GM23338 (cell line): ENCODE results near the gene LRRC3. TPM values are rescaled to one million over a fixed set of nuclear protein-coding genes. Genes with fewer than 3 reads are reported as not detected.
"Not testable (repeated sequence)": the region's sequence is repeated elsewhere in the genome, so short reads cannot be mapped to it uniquely, and the experiment has no call there.

ENCODE experiments used
- ATAC-seq: fragments of 200-7000 bp; cut with Tn5 transposase; 3 replicates; pipeline ENCODE4 v1.9.1; 2020
- DNase-seq: peaks from one replicate; pipeline ENCODE4 v3.0.0-alpha.2; 2015; ENCODE audit warnings: low spot score
- H2AFZ ChIP-seq: fragments of 200-600 bp; sonication (generic); 2 replicates; pipeline ENCODE4 v1.8.0; 2016; ENCODE audit warnings: antibody characterized with exemption, mild to moderate bottlenecking, moderate library complexity
- H3F3A ChIP-seq: fragments of 200-600 bp; sonication (generic); replicated peaks from 2 replicates; pipeline ENCODE4 v1.8.0; 2017; ENCODE audit warnings: antibody characterized with exemption, mixed run types, low read depth
- H3K27ac ChIP-seq: fragments of 200-600 bp; sonication (generic); 2 replicates; pipeline ENCODE4 v1.6.1; 2016; ENCODE audit warnings: low read depth
- H3K27me3 ChIP-seq: fragments of 200-600 bp; sonication (generic); 2 replicates; pipeline ENCODE4 v1.8.0; 2016; ENCODE audit warnings: mild to moderate bottlenecking, mixed run types, moderate library complexity; ENCODE audit not compliant: insufficient read depth
- H3K36me3 ChIP-seq: fragments of 200-600 bp; sonication (generic); 2 replicates; pipeline ENCODE4 v1.8.0; 2016; ENCODE audit warnings: mild to moderate bottlenecking; ENCODE audit not compliant: insufficient read depth
- H3K4me1 ChIP-seq: fragments of 200-600 bp; sonication (generic); 2 replicates; pipeline ENCODE4 v1.8.0; 2016; ENCODE audit warnings: mild to moderate bottlenecking, moderate library complexity; ENCODE audit not compliant: insufficient read depth
- H3K4me2 ChIP-seq: fragments of 200-600 bp; sonication (generic); 2 replicates; pipeline ENCODE4 v1.7.1; 2017; ENCODE audit warnings: mixed run types
- H3K4me3 ChIP-seq: fragments of 200-600 bp; sonication (generic); 2 replicates; pipeline ENCODE4 v1.6.1; 2016; ENCODE audit warnings: mixed run types
- H3K79me2 ChIP-seq: fragments of 200-600 bp; sonication (generic); replicated peaks from 2 replicates; pipeline ENCODE4 v1.8.0; 2017; ENCODE audit warnings: mild to moderate bottlenecking; ENCODE audit not compliant: insufficient read depth
- H3K9me2 ChIP-seq: fragments of 200-600 bp; sonication (generic); 2 replicates; pipeline ENCODE4 v1.8.0; 2017; ENCODE audit not compliant: insufficient read depth
- H4K20me1 ChIP-seq: fragments of 200-600 bp; sonication (generic); replicated peaks from 2 replicates; pipeline ENCODE4 v1.8.0; 2017; ENCODE audit warnings: mild to moderate bottlenecking; ENCODE audit not compliant: insufficient read depth
- H3K27ac Mint-ChIP-seq: 2 replicates; pipeline ENCODE4 v1.8.0; 2020; ENCODE audit warnings: inconsistent platforms, mild to moderate bottlenecking, moderate library complexity, mixed read lengths
- H3K27me3 Mint-ChIP-seq: 3 replicates; pipeline ENCODE4 v1.8.0; 2022; ENCODE audit warnings: low read depth, mild to moderate bottlenecking, moderate library complexity, mixed read lengths, inconsistent platforms; ENCODE audit not compliant: insufficient read depth, poor library complexity
- H3K36me3 Mint-ChIP-seq: 3 replicates; pipeline ENCODE4 v1.8.0; 2021; ENCODE audit warnings: low read depth, mild to moderate bottlenecking, inconsistent platforms, moderate library complexity, mixed read lengths
- H3K4me1 Mint-ChIP-seq: 3 replicates; pipeline ENCODE4 v1.8.0; 2020; ENCODE audit warnings: mild to moderate bottlenecking, inconsistent platforms, mixed read lengths
- H3K4me3 Mint-ChIP-seq: 3 replicates; pipeline ENCODE4 v1.8.0; 2021; ENCODE audit warnings: moderate library complexity, mild to moderate bottlenecking, inconsistent platforms, mixed read lengths
- H3K9me3 Mint-ChIP-seq: 3 replicates; pipeline ENCODE4 v1.8.0; 2020; ENCODE audit warnings: moderate library complexity, mild to moderate bottlenecking, inconsistent platforms, mixed read lengths
- CREB1 ChIP-seq: fragments of 250-450 bp; sonication (Bioruptor Pico); IDR thresholded peaks from 2 replicates; pipeline ENCODE4 v1.5.0; 2020; ENCODE audit warnings: low read depth, mild to moderate bottlenecking, moderate library complexity
- CTCF ChIP-seq, 2 experiments: fragments of 200-600 bp in 1 of 2; sonication (generic) in 1 of 2; conservative IDR thresholded peaks; 2 replicates each; pipeline versions ENCODE4 v1.5.1 to v1.6.1; 2016 to 2017; ENCODE audit warnings: antibody characterized with exemption in 2 of 2, low read depth in 2 of 2, mild to moderate bottlenecking in 2 of 2, moderate library complexity in 1 of 2
- EZH2 ChIP-seq: fragments of 200-600 bp; sonication (generic); IDR thresholded peaks from one replicate; pipeline ENCODE4 v1.8.0; 2017; ENCODE audit warnings: antibody characterized with exemption, mild to moderate bottlenecking, low read depth; ENCODE audit not compliant: unreplicated experiment
- EZH2phosphoT487 ChIP-seq: fragments of 200-600 bp; sonication (generic); IDR thresholded peaks from one replicate; pipeline ENCODE4 v1.8.1; 2018; ENCODE audit warnings: antibody characterized with exemption; ENCODE audit not compliant: unreplicated experiment
- JUNB ChIP-seq: IDR thresholded peaks from one replicate; pipeline ENCODE4 v1.6.1; 2016; ENCODE audit warnings: antibody characterized with exemption; ENCODE audit not compliant: unreplicated experiment
- NANOG ChIP-seq: IDR thresholded peaks from 2 replicates; pipeline ENCODE4 v1.6.1; 2016; ENCODE audit warnings: antibody characterized with exemption, borderline replicate concordance
- POLR2AphosphoS5 ChIP-seq: IDR thresholded peaks from 2 replicates; pipeline ENCODE4 v1.6.1; 2016; ENCODE audit warnings: antibody characterized with exemption, low read depth
- ZNF114 ChIP-seq: fragments of 250-450 bp; sonication (Bioruptor Pico); IDR thresholded peaks from 2 replicates; pipeline ENCODE4 v1.5.0; 2020; ENCODE audit warnings: mild to moderate bottlenecking, moderate library complexity
- ZNF331 ChIP-seq: fragments of 250-450 bp; sonication (Bioruptor Pico); IDR thresholded peaks from 2 replicates; pipeline ENCODE4 v1.5.0; 2020; ENCODE audit warnings: low read depth, mild to moderate bottlenecking, moderate library complexity
- polyA plus RNA-seq: library from polyadenylated mRNA; unstranded; fragments of >200 nt; fragmentation: Nextera tagmentation; extraction: Ambion mirVana; gene quantifications from 2 replicates; pipeline ENCODE4 v1.2.1, GENCODE V29; 2016
- total RNA-seq: library from RNA; depleted of rRNA; stranded (reverse); fragments of >200 nt; shearing (Covaris generic); gene quantifications from 2 replicates; pipeline ENCODE4 v1.2.3, GENCODE V29; 2014
- TF ChIP-seq, protein P1 (sequence below): fragments of 250-450 bp; sonication (Bioruptor Pico); IDR thresholded peaks from 2 replicates; pipeline ENCODE4 v1.5.0; 2020; ENCODE audit warnings: mild to moderate bottlenecking, moderate library complexity

LRRC3 gene
- total and polyA plus RNA-seq, 2 experiments from 2014 or later: 0.95 to 6.8 TPM

GRCh38 chr21:44479556-44480199 lies 24.4 kb downstream of the LRRC3 start:
- not testable (repeated sequence) for H3K36me3 Mint-ChIP-seq, DNase-seq, H3K79me2 ChIP-seq, H3K27me3 Mint-ChIP-seq, H3K9me3 Mint-ChIP-seq, H3K36me3 ChIP-seq, H3K27ac Mint-ChIP-seq, H3K4me1 Mint-ChIP-seq, H3K9me2 ChIP-seq, H3F3A ChIP-seq, H4K20me1 ChIP-seq, H3K4me1 ChIP-seq, H3K4me2 ChIP-seq, H2AFZ ChIP-seq, H3K4me3 Mint-ChIP-seq, H3K27ac ChIP-seq, H3K4me3 ChIP-seq, H3K27me3 ChIP-seq
- peak; percentile 42 for ATAC-seq
- peak; percentile 72 for TF ChIP-seq CREB1
- peak; percentile 64 to 66 for TF ChIP-seq CTCF (conservative IDR thresholded peaks at IDR 0.05; ENCODE audit: low read depth in 2 of 2)

- Histone ChIP-seq H3K9me2 (no peaks in the 10 kb centered on the region), H3F3A (no peaks in the 10 kb centered on the region), H4K20me1 (no peaks in the 10 kb centered on the region), H3K4me2 (no peak overlapping the region), H3K27me3 (no peaks in the 10 kb centered on the region), H2AFZ (no peak overlapping the region), H3K27ac (no peak overlapping the region), H3K36me3 (no peaks in the 10 kb centered on the region), H3K4me3 (no peak overlapping the region), H3K4me1 (peaks cover 6% of the 10 kb centered on the region; the same call in 1 of the 2 replicates), H3K79me2 (no peaks in the 10 kb centered on the region)
- ATAC-seq (peak; percentile 43), DNase-seq (no peak)
- Mint-ChIP-seq H3K27ac (no peak overlapping the region; the same call in 1 of the 2 replicates), H3K36me3 (no peaks in the 10 kb centered on the region; the same call in 2 of the 3 replicates), H3K9me3 (peaks cover 8% of the 10 kb centered on the region; the same call in 2 of the 3 replicates), H3K27me3 (peaks cover 2% of the 10 kb centered on the region), H3K4me3 (no peak overlapping the region), H3K4me1 (peaks cover 12% of the 10 kb centered on the region)
- TF ChIP-seq POLR2AphosphoS5 (no peak), EZH2phosphoT487 (no peak), EZH2 (no peak), JUNB (no peak), NANOG (no peak), ZNF331 (CRISPR knock-in tag) (no peak), CTCF (conservative IDR thresholded peaks at IDR 0.05; ENCODE audit: low read depth in 2 of 2) (no peak), ZNF114 (CRISPR knock-in tag) (no peak)
- TF ChIP-seq, protein P1, sequence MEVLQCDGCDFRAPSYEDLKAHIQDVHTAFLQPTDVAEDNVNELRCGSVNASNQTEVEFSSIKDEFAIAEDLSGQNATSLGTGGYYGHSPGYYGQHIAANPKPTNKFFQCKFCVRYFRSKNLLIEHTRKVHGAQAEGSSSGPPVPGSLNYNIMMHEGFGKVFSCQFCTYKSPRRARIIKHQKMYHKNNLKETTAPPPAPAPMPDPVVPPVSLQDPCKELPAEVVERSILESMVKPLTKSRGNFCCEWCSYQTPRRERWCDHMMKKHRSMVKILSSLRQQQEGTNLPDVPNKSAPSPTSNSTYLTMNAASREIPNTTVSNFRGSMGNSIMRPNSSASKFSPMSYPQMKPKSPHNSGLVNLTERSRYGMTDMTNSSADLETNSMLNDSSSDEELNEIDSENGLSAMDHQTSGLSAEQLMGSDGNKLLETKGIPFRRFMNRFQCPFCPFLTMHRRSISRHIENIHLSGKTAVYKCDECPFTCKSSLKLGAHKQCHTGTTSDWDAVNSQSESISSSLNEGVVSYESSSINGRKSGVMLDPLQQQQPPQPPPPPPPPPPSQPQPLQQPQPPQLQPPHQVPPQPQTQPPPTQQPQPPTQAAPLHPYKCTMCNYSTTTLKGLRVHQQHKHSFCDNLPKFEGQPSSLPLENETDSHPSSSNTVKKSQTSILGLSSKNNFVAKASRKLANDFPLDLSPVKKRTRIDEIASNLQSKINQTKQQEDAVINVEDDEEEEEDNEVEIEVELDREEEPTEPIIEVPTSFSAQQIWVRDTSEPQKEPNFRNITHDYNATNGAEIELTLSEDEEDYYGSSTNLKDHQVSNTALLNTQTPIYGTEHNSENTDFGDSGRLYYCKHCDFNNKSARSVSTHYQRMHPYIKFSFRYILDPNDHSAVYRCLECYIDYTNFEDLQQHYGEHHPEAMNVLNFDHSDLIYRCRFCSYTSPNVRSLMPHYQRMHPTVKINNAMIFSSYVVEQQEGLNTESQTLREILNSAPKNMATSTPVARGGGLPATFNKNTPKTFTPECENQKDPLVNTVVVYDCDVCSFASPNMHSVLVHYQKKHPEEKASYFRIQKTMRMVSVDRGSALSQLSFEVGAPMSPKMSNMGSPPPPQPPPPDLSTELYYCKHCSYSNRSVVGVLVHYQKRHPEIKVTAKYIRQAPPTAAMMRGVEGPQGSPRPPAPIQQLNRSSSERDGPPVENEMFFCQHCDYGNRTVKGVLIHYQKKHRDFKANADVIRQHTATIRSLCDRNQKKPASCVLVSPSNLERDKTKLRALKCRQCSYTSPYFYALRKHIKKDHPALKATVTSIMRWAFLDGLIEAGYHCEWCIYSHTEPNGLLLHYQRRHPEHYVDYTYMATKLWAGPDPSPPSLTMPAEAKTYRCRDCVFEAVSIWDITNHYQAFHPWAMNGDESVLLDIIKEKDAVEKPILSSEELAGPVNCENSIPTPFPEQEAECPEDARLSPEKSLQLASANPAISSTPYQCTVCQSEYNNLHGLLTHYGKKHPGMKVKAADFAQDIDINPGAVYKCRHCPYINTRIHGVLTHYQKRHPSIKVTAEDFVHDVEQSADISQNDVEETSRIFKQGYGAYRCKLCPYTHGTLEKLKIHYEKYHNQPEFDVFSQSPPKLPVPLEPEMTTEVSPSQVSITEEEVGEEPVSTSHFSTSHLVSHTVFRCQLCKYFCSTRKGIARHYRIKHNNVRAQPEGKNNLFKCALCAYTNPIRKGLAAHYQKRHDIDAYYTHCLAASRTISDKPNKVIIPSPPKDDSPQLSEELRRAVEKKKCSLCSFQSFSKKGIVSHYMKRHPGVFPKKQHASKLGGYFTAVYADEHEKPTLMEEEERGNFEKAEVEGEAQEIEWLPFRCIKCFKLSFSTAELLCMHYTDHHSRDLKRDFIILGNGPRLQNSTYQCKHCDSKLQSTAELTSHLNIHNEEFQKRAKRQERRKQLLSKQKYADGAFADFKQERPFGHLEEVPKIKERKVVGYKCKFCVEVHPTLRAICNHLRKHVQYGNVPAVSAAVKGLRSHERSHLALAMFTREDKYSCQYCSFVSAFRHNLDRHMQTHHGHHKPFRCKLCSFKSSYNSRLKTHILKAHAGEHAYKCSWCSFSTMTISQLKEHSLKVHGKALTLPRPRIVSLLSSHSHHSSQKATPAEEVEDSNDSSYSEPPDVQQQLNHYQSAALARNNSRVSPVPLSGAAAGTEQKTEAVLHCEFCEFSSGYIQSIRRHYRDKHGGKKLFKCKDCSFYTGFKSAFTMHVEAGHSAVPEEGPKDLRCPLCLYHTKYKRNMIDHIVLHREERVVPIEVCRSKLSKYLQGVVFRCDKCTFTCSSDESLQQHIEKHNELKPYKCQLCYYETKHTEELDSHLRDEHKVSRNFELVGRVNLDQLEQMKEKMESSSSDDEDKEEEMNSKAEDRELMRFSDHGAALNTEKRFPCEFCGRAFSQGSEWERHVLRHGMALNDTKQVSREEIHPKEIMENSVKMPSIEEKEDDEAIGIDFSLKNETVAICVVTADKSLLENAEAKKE (CRISPR knock-in tag): no peak
Observed at GRCh38 chr21:44480200-44481053, 25.1 kb downstream of the LRRC3 start.
